ENCODE results near the gene HADH.
"Not testable (repeated sequence)": the region's sequence is repeated elsewhere in the genome, so short reads cannot be mapped to it uniquely, and the experiment has no call there.

Gene HADH

GRCh38 chr4:107989537-107990386 is at the start of gene HADH:
HADH (plus strand) TSS chr4:107989889; CDS start chr4:107989933, 44 bp downstream.
- peak; percentile 95 for DNase-seq

GRCh38 chr4:107945809-107946208 is 43.9 kb upstream of the HADH start:
- DNase-seq: no peak

- no peak for DNase-seq
Observed at GRCh38 chr4:107950746-107951540, 38.7 kb upstream of the HADH start.

GRCh38 chr4:107951551-107951950 is 38.1 kb upstream of the HADH start:
- DNase-seq: no peak

- DNase-seq: no peak
Observed at GRCh38 chr4:107956011-107956410, 33.7 kb upstream of the HADH start.

- no peak for DNase-seq
Observed at GRCh38 chr4:107966903-107967302, 22.8 kb upstream of the HADH start.

- not testable (repeated sequence) for DNase-seq
Observed at GRCh38 chr4:107967519-107967918, 22.2 kb upstream of the HADH start.

- DNase-seq: not testable (repeated sequence)
Observed at GRCh38 chr4:107967921-107968320, 21.8 kb upstream of the HADH start.

GRCh38 chr4:107970063-107970798 is 19.5 kb upstream of the HADH start:
- no peak for DNase-seq

GRCh38 chr4:107972605-107973004 is 17.1 kb upstream of the HADH start:
- no peak for DNase-seq

- DNase-seq: no peak
Observed at GRCh38 chr4:107974523-107974922, 15.2 kb upstream of the HADH start.

GRCh38 chr4:107977482-107977881 is 12.2 kb upstream of the HADH start:
- DNase-seq: no peak

- DNase-seq: no peak
Observed at GRCh38 chr4:107977966-107978705, 11.6 kb upstream of the HADH start.

- DNase-seq: no peak
Observed at GRCh38 chr4:107978716-107979451, 10.8 kb upstream of the HADH start.

- no peak for DNase-seq
Observed at GRCh38 chr4:107987916-107988762, 1.6 kb upstream of the HADH start.

GRCh38 chr4:107988763-107989035 is 990 bp upstream of the HADH start:
- DNase-seq: no peak

- DNase-seq: no peak
Observed at GRCh38 chr4:107989162-107989536, 540 bp upstream of the HADH start.

- no peak for DNase-seq
Observed at GRCh38 chr4:107991945-107992630, 2.4 kb downstream of the HADH start.

- no peak for DNase-seq
Observed at GRCh38 chr4:107993969-107994368, 4.3 kb downstream of the HADH start.

GRCh38 chr4:107994894-107995293 is 5.2 kb downstream of the HADH start:
- DNase-seq: no peak

Measured in stimulated activated CD4-positive, alpha-beta T cell treated with anti-CD3 and anti-CD28 coated beads, Interleukin-15, amount 100 ng/mL, for 24 hours (primary cell).